NCI-H748 (cell line): Measurements from ENCODE around the gene TAF1B.

Experiments used
- DNase-seq: peaks from one replicate; lab custom pipeline; 2025; ENCODE audit not compliant: unreplicated experiment; lab: John Stamatoyannopoulos, UW

Gene TAF1B

DNA sequence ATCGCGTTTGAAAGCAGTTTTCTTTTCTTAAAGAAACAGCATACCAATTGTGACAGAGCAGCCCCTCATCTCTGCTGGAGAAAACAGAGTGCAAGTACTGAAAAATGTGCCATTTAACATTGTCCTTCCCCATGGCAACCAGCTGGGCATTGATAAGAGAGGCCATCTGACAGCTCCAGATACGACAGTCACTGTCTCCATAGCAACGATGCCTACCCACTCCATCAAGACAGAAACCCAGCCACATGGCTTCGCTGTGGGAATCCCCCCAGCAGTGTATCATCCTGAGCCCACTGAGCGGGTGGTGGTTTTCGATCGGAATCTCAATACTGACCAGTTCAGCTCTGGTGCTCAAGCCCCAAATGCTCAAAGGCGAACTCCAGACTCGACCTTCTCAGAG is 117.7 kb downstream of the TAF1B start:
- peak; percentile 12 for DNase-seq

DNA sequence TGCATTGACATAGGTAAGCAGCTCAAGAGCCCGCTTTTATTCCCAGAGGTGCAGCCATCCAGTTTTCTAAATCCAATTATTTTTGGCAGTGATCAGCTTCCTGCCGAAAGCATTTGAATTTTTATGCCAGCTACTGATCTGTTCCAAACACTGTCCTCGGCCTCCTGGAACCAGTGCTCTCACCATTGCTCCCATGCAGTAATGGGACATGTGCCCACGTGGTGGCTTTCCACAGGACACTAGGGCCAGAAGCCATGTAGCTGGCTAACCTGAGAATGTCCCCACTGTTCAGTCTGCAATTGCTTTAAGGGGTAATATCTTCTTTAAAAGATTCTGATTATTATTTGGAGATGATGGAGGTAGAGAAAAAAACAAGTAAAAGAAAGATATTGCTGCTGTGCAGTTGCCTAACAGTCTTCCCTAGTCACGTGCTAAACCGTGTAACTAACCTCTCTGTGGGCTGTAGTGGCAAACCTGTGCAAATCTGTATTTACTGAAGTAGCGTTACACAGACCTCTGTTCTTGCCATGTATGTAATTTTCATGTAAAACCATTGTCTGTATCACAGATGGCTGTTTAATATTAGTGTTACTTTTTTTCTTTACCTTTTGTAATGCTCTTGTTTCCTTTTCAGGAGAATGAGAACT is 121.2 kb downstream of the TAF1B start:
- DNase-seq, result no peak

DNA sequence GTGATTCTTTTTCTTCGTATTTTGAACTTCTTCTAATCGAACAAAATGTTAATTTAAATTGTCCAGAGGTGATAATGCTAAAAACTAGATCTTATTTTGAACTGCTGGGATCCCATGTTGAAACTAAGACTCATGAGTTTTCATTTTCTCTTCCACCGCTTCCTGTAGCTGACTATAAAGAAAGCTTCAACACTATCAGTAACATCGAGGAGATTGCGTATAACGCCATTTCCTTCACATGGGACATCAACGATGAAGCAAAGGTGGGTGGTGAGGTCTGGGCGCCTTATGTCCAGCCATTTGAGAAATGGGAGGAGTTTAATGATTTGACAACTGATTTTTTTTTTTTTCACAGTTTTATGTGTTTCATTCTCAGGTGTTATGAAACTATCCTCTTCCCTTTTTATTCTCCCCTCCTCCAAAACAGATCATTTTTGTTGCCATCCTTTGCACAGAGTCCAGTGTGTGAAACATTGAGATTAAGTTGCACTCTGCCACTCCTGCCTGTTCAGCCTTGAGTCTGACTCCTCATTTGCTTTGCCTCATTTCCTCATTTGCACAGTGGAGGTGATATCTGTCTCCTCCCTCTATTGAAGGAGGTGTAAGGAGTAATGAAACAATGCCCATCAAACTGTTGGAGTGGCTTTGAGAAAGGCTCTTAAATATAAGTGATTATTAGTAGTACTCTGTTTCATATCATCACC is 122.0 kb downstream of the TAF1B start:
- no peak for DNase-seq

DNA sequence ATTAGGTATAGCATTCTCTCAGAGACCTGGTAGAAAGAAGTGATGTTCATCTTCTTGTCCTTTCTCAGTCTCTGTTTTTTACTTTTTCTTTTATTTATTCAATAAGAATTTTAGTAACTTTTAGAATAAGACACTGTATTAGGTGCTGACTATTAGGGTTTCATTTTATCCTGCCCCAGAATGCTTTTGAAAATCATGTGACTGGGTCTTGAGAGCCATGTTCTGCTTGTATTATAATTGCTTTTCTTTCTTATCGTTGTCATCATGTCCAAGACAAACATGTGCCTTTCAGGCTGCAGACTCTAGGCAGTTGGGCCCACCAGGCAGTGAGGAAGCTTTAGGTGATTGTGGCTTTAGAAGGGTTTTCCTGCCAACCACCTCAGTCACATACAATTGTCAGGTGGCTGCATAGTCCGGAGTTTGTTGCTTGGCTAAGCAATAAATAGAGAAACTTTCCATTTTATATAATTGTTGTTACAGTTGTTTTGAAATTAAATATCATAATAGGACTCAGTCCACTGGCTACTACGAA is 123.3 kb downstream of the TAF1B start:
- no peak for DNase-seq

DNA sequence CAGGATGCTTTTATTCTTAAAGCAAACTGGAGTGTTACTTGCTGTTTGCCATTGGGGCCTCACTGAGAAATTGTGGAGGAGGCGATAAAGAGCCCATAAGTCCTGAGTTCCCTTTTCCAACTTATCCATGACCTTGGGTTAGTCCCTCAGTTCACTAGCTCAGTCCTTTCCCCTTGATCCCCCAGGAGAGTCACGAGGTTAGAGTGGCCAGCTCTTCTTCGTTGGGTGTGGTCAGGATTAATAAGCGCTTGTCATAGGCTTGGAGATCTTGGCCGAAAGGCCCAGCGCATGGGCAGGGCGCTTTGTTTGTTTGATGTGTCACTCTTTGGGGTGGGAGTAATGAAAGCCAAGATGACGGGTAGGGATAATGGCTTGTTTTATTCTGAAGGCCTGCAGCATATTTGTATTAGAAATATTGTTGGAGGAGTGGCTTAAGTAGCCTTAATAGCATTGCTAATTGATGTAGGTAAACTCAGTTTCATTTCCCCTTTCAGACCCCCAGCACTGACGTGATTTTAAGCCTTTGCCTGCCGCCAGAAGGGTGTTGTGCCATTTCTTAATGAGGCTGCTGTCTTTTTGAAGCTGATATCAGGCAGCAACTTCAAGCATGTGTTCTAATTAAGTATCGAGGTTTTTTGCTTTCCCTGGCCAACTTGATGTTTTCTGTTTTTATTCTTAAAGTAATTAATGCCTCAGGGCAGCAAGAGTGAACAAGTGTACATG is 123.9 kb downstream of the TAF1B start:
- peak; percentile 94 for DNase-seq

DNA sequence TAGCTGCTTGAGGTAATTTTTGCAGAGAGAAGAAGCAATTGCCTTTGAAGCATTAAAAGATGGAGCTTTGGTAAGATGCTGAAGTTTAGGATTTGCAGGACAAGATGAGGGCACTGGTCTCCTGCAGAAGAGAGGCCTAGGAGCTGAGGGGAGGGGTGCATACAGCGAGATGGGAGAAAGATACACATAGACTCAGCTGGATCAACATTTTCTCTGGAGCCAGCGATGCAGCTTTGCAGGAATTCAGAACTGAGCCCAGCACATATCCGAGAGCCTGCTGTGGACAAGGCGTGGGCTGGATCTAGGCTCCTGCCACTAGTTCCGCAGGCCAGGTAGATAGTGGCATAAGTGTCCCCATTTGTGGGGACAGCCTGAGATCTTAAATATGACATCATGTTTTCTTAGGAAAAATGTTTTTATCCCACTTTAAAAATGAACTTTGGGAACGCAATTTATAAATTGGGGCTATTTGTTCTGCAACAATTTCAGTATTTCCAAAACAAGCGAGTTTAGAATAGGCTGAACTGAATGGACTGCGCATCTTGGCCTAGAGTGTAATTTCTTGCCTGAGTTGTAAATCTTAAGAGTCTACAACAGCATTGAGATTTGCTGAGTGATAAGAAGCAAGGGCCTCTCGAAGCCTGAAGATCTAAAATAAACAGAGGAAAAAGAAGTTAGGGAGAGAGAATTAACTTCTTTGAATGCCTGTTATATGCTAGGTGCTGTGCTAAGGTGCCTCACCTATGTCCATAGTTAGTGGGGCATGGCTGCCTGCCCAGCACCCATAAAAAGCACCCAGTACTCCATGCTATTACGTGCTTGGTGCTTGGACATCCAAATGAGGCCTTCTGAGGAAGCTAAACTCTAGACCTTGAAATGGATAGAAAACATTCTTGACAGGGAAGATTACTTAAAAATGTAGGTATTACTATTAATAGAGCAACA is 125.6 kb downstream of the TAF1B start:
- no peak for DNase-seq

DNA sequence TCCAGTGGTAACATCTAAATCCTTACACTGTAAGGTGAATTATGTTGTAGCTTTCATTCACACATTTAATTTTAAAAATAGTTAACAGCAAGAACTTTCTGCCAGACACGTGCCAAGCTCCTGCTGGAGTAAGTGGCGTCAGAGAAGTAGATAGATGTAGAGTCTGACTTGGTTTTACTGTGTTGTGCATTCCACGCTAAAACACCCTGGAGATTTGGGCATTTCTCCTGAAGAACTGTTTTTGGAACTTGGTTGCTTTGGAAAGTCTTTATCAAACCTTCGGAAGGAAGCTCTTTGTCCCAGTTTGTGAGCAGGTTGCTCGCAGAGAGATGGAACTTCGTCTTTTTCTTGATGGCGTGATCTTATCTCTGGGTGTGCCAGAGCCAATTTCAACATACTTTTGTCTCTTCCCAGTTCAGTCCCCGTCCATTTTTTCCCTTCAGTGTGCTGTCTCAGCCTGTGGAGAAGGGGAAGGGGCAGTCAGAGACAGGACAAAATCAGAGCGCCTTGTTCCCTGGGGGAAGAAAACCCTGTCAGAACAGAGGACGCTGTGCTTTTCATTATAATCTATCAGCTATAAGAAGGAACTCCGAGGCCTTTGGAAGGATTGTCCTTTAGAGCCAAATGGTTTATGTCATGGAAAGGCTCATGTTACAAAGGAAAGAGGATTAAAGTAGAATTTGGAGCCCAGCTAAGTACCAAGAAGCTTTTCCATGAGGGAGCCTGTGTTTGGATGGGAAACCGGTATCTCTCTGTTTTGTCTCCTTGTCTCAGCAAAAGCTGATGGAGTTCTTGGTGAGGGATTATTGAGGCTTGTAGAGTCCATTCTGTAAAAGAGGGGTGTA is 127.1 kb downstream of the TAF1B start:
- DNase-seq, result no peak

DNA sequence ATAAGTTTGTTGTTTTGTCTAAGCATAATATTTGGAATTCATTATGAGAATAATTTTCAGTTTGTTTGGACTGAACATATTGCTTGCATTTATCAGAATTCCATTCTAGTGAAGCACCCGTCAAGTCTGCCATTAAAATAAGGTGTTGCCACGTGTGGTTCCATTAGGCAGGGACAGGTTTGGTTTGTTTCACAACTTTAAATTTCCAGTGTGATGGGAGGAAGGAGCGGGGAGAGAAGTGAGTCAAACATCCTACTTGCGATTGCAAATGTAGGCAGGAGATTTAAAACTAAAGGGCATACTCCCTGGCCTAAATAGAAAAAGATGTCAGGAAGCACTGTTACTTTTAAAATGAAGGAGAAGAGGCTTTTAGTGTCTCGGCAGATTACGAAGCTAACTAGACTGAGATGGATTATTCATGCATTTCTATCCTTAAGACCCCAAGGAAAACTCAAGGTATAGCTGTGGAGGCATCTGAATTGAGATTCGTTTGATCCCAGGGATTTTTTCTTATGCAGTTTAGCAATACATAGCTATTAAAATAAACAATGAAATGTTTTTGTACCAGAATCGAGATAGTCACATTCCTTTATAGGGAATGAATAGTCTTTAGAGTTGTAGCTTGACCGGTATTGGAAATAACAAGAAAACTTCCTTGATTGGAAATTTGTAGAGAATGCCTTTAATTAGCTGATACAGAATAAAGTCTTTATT is 128.0 kb downstream of the TAF1B start:
- no peak for DNase-seq

DNA sequence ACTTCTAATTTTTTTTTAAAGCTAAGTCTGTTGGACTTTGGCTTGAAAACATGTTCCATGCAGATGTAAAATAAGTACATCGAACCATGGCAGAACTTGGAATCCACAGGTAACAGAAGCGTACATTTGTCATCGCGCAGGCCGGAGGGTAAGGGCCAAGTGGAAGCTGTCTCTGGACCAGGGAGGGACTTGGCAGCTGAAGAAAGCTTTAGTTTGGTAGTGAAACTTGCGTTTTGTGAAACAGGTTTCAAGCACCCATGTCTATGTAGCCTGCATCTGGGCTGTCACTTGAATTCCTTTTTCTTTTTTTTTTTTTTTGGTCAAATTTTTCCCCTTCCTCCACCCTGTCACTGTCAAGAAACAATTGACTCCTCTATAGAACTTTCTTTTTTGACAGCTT is 128.6 kb downstream of the TAF1B start:
- DNase-seq, result no peak

DNA sequence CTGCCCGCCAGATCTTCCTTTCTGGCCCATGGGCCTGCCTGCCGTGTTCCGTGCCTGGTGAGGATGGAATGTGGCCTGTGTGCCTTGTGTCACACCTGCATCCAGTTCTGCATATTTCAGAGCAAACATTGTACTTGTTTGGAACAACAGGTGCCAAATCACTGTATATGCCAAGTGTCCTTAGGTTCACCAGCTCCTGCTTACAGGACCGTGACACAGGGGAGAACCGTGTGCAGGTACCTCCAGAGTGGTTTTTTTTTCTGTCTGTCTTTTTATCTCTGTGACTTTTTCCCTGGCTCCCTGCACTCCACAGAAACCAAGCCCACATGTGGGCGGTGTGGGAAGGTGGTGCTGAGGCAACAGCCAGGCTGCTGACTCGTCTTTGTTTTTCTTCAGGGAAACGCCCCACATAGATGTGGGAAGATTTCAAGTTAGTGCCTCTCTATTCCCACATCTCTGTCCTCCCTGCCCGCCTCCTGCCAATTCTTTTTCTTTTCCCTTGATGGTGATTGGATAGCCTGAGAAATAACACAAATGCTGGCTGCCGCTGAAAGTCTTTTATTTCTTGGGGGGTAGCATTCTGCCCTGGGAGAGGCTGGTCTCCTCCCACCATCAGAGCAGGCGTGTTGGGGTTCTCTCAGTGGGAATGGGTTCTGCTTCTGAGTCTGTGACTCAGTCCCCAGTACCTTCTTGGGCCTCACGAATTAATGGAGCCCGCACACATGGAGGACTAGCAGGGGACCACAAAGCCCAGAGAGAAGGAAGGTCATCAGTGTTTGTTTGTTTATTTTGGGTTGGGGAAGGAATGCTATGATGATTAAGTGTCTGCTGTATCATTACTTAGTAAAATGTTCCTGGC is 129.6 kb downstream of the TAF1B start:
- no peak for DNase-seq

DNA sequence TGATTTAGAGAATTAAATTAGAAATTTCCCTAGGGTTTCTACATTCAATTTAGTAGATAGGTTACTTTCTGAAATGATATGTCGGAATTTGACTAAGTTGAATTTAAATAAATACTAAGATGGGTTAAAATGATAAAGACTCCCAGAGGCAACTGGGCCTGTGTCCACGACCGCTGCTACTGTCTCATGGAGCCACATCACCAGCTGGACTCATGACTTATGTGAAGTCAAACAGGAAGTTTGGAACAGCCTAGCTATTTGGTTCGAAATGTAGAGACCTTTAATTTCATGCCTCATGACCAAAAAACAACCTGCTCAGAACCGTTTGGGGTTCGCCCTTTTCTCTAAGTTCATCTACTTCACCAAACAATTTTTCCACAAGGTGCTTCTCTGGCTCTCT is 130.4 kb downstream of the TAF1B start:
- DNase-seq, result no peak

DNA sequence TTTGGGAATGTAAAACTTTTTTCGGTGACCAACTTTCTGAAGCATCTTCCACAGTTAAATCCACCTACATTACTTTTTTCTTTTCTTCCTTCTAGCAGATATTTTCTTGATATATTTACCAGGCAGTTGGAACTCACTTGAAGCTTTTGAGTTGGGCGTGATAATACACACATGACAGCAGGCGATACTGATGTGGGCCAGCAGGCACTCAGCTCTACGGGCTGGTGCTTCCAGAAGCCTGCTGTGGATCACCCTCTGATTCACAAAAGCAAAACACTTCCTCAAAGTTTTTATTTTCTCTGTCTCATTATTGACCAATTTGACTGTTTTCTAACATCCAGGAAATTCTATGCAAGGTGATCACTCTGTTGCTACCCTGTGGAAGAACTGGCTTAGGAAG is 131.1 kb downstream of the TAF1B start:
- DNase-seq, result no peak

DNA sequence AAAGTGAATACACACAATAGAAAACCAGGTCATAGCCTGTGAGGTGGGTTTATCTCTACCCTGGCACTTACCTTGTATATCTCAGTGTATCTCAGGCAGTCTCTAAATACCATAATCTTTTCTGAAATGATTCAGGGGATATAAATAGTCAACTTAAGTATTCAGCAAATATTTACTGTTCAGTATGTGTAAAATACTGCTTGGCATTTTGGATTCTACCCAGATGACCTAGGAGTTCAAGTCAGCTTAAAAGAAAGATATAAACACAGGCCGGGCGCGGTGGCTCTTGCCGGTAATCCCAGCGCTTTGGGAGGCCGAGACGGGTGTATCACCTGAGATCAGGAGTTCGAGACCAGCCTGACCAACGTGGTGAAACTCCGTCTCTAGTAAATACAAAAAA is 132.1 kb downstream of the TAF1B start:
- peak; percentile 18 for DNase-seq

DNA sequence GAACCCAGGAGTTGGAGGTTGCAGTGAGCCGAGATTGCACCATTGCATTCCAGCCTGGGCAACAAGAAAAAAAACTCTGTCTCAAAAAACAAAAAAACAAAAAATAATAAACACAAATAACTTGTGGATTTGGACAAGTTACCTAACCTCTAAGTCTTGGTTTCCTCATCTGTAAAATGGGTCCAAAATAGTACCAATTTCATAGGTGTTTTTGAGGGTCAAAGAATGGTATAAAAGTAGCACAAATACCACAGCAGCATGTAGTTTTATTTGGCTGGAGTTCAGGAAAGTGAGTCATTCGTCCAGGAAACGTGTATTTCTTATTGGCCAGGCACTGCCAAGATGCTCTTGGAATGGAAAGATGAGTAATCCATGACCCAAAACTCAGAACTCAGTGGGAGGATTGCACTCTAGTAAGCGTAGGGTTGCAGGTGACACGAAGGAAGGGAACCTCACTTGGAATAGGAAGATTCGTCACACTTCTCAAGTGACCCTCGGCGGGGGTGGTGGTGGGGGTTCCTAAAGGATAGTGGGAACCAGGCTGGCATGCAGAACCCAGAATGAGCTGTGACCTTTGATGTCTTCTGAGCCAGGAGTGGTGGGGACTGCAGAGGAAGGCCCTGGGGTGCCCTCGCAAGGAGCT is 132.7 kb downstream of the TAF1B start:
- no peak for DNase-seq

DNA sequence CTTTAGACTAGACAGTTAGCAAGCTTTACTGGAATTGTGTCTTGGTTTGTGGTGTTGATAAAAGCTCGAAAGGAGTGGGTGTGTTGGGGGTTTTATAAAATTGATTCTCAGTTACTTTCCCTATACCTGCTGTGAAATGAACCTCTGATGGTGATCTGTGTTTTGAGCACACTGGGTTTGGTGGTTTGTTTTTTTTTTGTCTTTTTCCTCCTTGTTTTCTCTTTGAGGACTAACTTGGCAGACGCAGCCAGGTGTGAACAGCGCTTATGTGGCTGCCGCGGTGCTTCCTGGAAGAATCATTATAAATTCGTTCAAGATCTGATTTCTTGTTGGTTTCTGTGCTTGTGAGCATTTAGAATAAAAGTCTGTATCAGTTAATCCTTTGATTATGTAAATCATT is 136.7 kb downstream of the TAF1B start:
- no peak for DNase-seq

DNA sequence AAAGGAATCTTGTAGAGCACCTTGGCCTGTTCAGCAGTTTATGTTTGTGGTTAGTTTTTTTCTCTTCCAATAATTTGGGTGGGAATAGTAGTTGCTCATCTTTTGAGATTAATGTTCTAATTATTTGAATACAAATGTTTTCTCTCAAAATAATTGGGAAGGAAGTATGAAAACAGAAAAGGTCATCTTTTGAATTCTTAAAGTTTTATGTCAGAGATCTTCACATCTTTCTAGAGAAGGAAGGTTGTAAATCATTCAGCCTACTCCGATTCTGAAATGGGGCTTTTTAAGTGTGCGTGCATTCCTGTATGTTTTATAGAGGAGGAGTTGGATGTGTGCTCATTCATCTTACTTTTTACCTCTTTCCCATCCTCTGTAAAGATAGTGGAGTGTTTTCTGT is 137.2 kb downstream of the TAF1B start:
- DNase-seq, result no peak

DNA sequence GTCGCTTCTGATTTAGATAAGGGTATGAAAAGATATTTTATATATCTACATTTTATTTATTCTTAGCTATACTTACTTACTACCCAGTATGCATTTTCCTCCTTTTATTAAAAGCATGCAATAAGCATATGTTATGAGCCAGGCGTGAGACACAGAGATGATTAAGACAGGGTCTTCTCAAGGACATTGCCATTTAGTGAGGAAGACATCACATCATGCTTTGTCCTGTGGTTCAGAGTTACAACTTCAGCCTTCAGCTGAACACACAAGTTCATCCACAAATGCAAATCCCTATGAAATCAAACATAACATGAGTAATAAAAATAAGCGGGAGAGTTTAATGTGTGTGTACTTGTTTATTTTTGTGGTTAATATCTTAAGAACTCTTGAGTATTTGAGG is 138.4 kb downstream of the TAF1B start:
- no peak for DNase-seq

DNA sequence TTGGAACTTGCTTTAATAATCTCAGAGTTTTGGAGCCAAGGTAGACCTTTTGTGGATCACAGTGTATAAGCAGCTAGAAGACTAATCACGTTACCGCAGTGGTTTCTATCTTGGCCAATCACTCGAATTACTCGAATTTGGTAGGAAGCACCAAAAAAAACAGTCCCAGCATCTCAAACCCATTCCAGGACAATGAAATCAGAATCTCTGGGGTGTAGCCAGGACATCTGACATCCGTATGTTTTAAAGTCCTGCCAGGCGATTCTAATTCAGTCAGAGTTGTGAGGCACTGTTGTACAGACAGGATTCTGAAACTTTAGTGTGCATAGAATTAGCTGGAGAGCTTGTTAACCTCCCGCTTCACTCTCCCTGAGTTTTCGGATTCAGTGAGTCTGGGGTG is 139.0 kb downstream of the TAF1B start:
- DNase-seq, result no peak
